ENCODE measurements around the gene CIBAR2.

DNA sequence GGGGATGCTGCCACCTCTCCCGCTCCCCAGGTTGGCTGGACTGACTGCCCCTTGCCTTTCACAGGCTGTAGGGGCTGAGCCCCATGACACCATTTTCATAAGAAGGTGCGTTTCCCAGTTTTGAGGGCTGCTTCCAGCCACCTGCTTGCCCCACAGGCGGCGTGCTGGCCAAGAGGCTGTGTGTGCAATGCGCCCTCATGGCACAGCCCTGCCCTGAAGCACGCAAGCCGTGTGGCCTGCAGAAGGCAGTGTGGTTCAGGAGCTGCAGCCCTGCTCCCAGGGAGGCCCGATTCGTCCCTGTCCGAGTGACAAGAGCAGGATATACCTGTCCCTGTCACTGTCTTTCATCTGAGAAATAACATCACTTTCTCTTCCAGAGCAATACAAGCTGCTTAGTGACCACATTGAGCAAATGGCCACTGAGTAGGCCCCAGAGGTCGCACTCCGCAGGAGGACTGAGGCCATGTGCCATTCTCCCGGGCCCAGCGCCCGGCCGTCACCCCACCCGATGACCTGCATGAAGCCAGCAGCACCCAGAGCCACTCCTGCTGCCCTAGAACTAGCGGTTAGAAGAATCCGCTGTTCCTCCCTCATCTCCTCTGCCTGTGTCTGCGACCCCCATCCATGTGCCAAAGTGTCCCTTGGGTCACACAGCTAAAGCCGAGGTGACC is 24.2 kb downstream of the CIBAR2 start:
- TF ChIP-seq CTCF (IDR thresholded peaks at IDR 0.05), result no peak
- no peak for TF ChIP-seq POLR2A (IDR thresholded peaks at IDR 0.05)
- no peak for TF ChIP-seq EP300 (IDR thresholded peaks at IDR 0.05)

Data from ovary (tissue), 3 donors.